ENCODE measurements around the gene DMBX1. TPM values are rescaled to one million over a fixed set of nuclear protein-coding genes. Genes with fewer than 3 reads are reported as not detected.

Gene DMBX1
- total and polyA plus RNA-seq, 2 of the 13 experiments (the other 11 are each of a cell fraction or from before 2014, with no cell fraction given): not detected

DNA sequence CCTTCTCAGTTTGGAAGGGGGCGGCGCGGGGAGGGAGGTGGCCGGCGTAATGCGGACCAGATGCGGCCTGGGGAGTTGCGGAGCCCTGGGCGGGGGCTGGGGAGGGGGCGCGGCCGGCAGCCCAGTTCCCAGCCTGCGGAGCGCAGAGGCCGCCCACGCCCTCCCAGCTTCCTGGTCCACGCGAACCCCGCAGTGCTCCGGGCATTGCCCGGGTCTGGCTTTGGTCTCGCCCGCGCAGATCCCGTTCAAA, 695 bp downstream of the DMBX1 start:
- 55% methylated on average over 12 of the region's 25 CpGs for WGBS (ENCODE audit: low lambda C conversion rate)
- ATAC-seq (no peak), FAIRE-seq (no peak), DNase-seq (ENCODE audit: low spot score) (no peak)
- POLR2A ChIA-PET: no interaction called here
- TF ChIP-seq, protein P1, sequence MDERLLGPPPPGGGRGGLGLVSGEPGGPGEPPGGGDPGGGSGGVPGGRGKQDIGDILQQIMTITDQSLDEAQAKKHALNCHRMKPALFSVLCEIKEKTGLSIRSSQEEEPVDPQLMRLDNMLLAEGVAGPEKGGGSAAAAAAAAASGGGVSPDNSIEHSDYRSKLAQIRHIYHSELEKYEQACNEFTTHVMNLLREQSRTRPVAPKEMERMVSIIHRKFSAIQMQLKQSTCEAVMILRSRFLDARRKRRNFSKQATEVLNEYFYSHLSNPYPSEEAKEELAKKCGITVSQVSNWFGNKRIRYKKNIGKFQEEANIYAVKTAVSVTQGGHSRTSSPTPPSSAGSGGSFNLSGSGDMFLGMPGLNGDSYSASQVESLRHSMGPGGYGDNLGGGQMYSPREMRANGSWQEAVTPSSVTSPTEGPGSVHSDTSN (CRISPR knock-in tag; IDR thresholded peaks at IDR 0.05): no peak
- TF ChIP-seq ZFP36 (IDR thresholded peaks at IDR 0.05; ENCODE audit: borderline replicate concordance, low read depth, low read length, partially characterized antibody): no peak
- no peak for TF ChIP-seq EP300 (IDR thresholded peaks at IDR 0.05; ENCODE audit: low read depth in 2 of 2, low read length in 2 of 2)
- TF ChIP-seq EP300 (CRISPR knock-in tag; IDR thresholded peaks at IDR 0.05; ENCODE audit: borderline replicate concordance): no peak
- TF ChIP-seq MAZ (IDR thresholded peaks at IDR 0.05; ENCODE audit: borderline replicate concordance, low read depth, low read length): no peak
- no peak for TF ChIP-seq MAZ (CRISPR knock-in tag; IDR thresholded peaks at IDR 0.05; ENCODE audit: low read depth)
- no peak for TF ChIP-seq HNF4G (IDR thresholded peaks at IDR 0.05; ENCODE audit: borderline replicate concordance, low read depth, low read length)
- no peak for TF ChIP-seq HNF4G (CRISPR knock-in tag; IDR thresholded peaks at IDR 0.05; ENCODE audit: borderline replicate concordance, low read depth)
- TF ChIP-seq NONO (IDR thresholded peaks at IDR 0.05): no peak
- TF ChIP-seq NONO (CRISPR knock-in tag; conservative IDR thresholded peaks at IDR 0.05): no peak
- TF ChIP-seq ZNF101 (CRISPR knock-in tag; IDR thresholded peaks at IDR 0.05; ENCODE audit: borderline replicate concordance, low read depth): no peak
- TF ChIP-seq SOX13 (IDR thresholded peaks at IDR 0.05): no peak
- no peak for TF ChIP-seq SOX13 (CRISPR knock-in tag; conservative IDR thresholded peaks at IDR 0.05 in 1 of 2, IDR thresholded peaks at IDR 0.05 in 1 of 2)
- H3K36me3 ChIP-seq (replicated peaks in 1 of 2; ENCODE audit: control insufficient read depth in 1 of 2, insufficient read depth in 2 of 2, low read length in 2 of 2): no peaks in the 10 kb centered on the region
- intact Hi-C loops (cut with micrococcal nuclease; ENCODE audit: unreplicated experiment): no loop called here
- H3K4me3 ChIP-seq (replicated peaks in 1 of 3; ENCODE audit: insufficient read depth in 1 of 3, low read depth in 2 of 3, low read length in 3 of 3): no peak overlapping the region
- no peaks in the 10 kb centered on the region for H3K9me3 ChIP-seq (ENCODE audit: low read length)
- no peak overlapping the region for H3K9ac ChIP-seq (ENCODE audit: insufficient read depth, low read depth, low read length)
- in situ Hi-C loops (cut with HindIII; ENCODE audit: extremely low pct_ligation_motif_present, low pct_unique_long_range_greater_than_20kb): no loop called here
- H4K20me1 ChIP-seq (ENCODE audit: insufficient read depth, low read length): peaks cover 2% of the 10 kb centered on the region; the same call in 1 of the 2 replicates
- H3K27ac ChIP-seq (ENCODE audit: extremely low read length, insufficient read depth, low read length): no peak overlapping the region
- H3K4me1 ChIP-seq (ENCODE audit: insufficient read depth, low read length): no peaks in the 10 kb centered on the region
- H3K79me2 ChIP-seq (ENCODE audit: insufficient read depth, low read length): no peaks in the 10 kb centered on the region
- peaks cover 17 to 93% of the 10 kb centered on the region in 2 experiments for H3K27me3 ChIP-seq (ENCODE audit: control insufficient read depth in 1 of 2, insufficient read depth in 2 of 2, low read length in 2 of 2)
- BruUV-seq (replicated peaks): no TSS peak
- no peak overlapping the region for H2AFZ ChIP-seq (ENCODE audit: low read length)
- no peak overlapping the region for H3K4me2 ChIP-seq (ENCODE audit: low read depth, low read length)
- CTCF ChIA-PET (ENCODE audit: low intra/inter-chr PET ratio, low total read pairs): no interaction called here
